ENCODE measurements around the gene TNP2. TPM values are rescaled to one million over a fixed set of nuclear protein-coding genes. Genes with fewer than 3 reads are reported as not detected.

Gene TNP2
- total and polyA plus RNA-seq, 9 of the 15 experiments (the other 6 are each of a cell fraction or from before 2014, with no cell fraction given) = not detected

- TF ChIP-seq WHSC1 (IDR thresholded peaks at IDR 0.05; ENCODE audit: low read length) = no peak
- no peak for TF ChIP-seq CREBBP (IDR thresholded peaks at IDR 0.05; ENCODE audit: low read depth, low read length)
- no peak for TF ChIP-seq SIRT6 (IDR thresholded peaks at IDR 0.05; ENCODE audit: low read depth, low read length)
- no peak for TF ChIP-seq ZNF764 (CRISPR knock-in tag; IDR thresholded peaks at IDR 0.05; ENCODE audit: low read depth)
- TF ChIP-seq SIX5 (IDR thresholded peaks at IDR 0.05; ENCODE audit: borderline replicate concordance in 1 of 2, insufficient read depth in 1 of 2, low read depth in 1 of 2, low read length in 2 of 2) = no peak
- TF ChIP-seq CEBPB (tag; IDR thresholded peaks at IDR 0.05) = no peak
- no peak for TF ChIP-seq KDM1A (IDR thresholded peaks at IDR 0.05)
- peak; percentile 80 for TF ChIP-seq PKNOX1 (IDR thresholded peaks at IDR 0.05)
- no peak for TF ChIP-seq IRF2 (CRISPR knock-in tag; IDR thresholded peaks at IDR 0.05)
- TF ChIP-seq ESRRA (IDR thresholded peaks at IDR 0.05; ENCODE audit: borderline replicate concordance, low read depth) = 0 out of 2 replicates have a peak, but pooled peaks have one; percentile 4
- no peak for TF ChIP-seq ZNF76 (CRISPR knock-in tag; IDR thresholded peaks at IDR 0.05; ENCODE audit: borderline replicate concordance)
- no peak for TF ChIP-seq THAP12 (CRISPR knock-in tag; IDR thresholded peaks at IDR 0.05)
- TF ChIP-seq BRD9 (IDR thresholded peaks at IDR 0.05; ENCODE audit: low read depth, partially characterized antibody) = no peak
- TF ChIP-seq ZNF398 (CRISPR knock-in tag; IDR thresholded peaks at IDR 0.05) = no peak
- TF ChIP-seq ZC3H8 (IDR thresholded peaks at IDR 0.05) = no peak
- TF ChIP-seq EP400 (IDR thresholded peaks at IDR 0.05) = no peak
- TF ChIP-seq ZNF197 (CRISPR knock-in tag; IDR thresholded peaks at IDR 0.05; ENCODE audit: low read depth) = no peak
- TF ChIP-seq HOMEZ (CRISPR knock-in tag; IDR thresholded peaks at IDR 0.05) = no peak
- no peak for TF ChIP-seq ELF4 (CRISPR knock-in tag; IDR thresholded peaks at IDR 0.05)
- TF ChIP-seq HOXB6 (CRISPR knock-in tag; IDR thresholded peaks at IDR 0.05; ENCODE audit: borderline replicate concordance) = no peak
- TF ChIP-seq U2AF1 (optimal IDR thresholded peaks at IDR 0.05; ENCODE audit: low read depth, low read length) = no peak
- TF ChIP-seq ZNF184 (CRISPR knock-in tag; IDR thresholded peaks at IDR 0.05) = no peak
- 0 out of 2 replicates have a peak, but pooled peaks have one; percentile 34 for TF ChIP-seq CBFA2T3 (IDR thresholded peaks at IDR 0.05)
Observed at GRCh38 chr16:11240636-11241473, 28.3 kb downstream of the TNP2 start (continued).

All from K562 (cell line).